ENCODE measurements around the gene DNAH14. TPM values are rescaled to one million over a fixed set of nuclear protein-coding genes. Genes with fewer than 3 reads are reported as not detected.
"Not testable (repeated sequence)": the region's sequence is repeated elsewhere in the genome, so short reads cannot be mapped to it uniquely, and the experiment has no call there.

The DNAH14 gene
- total and polyA plus RNA-seq, 2 of the 8 experiments (the other 6 are each of a cell fraction or from before 2014, with no cell fraction given): 8.4 to 40.7 TPM

GRCh38 chr1:225211694-225212442, 282.4 kb downstream of the DNAH14 start:
- H3K79me1 ChIP-seq (ENCODE audit: low read depth, low read length); H2BK20ac ChIP-seq (ENCODE audit: low read length); H2BK5ac ChIP-seq (ENCODE audit: low read depth, low read length); H4K20me1 ChIP-seq (replicated peaks in 1 of 2; ENCODE audit: control insufficient read depth in 1 of 2, insufficient read depth in 2 of 2, low read length in 2 of 2); H4K5ac ChIP-seq (ENCODE audit: insufficient read length, low read depth, low read length); H4K91ac ChIP-seq (replicated peaks; ENCODE audit: insufficient read length, low read length); H3K4ac ChIP-seq (replicated peaks; ENCODE audit: insufficient read length, low read depth, low read length); DNase-seq (ENCODE audit: low read depth in 1 of 2, low spot score in 2 of 2); H3K56ac ChIP-seq (replicated peaks; ENCODE audit: insufficient read length, low read depth, low read length); H2BK12ac ChIP-seq (ENCODE audit: low read depth, low read length); CTCF ChIA-PET (ENCODE audit: partially characterized antibody); H3K23me2 ChIP-seq (ENCODE audit: low read depth, low read length); H3K79me2 ChIP-seq (ENCODE audit: control insufficient read depth in 1 of 2, insufficient read depth in 2 of 2, low read length in 2 of 2); H3K27me3 ChIP-seq (replicated peaks in 1 of 4; ENCODE audit: control insufficient read depth in 3 of 4, extremely low read depth in 1 of 4, insufficient read depth in 3 of 4, low read length in 3 of 4); H3K4me2 ChIP-seq (ENCODE audit: insufficient read depth in 1 of 2, low read depth in 2 of 2, low read length in 2 of 2); H2AFZ ChIP-seq (ENCODE audit: low read length); H3K9ac ChIP-seq (replicated peaks in 1 of 4; ENCODE audit: extremely low read depth in 1 of 4, low read depth in 3 of 4, low read length in 3 of 4); H3K27ac ChIP-seq (ENCODE audit: low read depth, low read length); H3K4me3 ChIP-seq (ENCODE audit: extremely low read depth in 1 of 4, insufficient read depth in 2 of 4, low read depth in 3 of 4, low read length in 4 of 4); H2AK5ac ChIP-seq (ENCODE audit: low read depth, low read length); H2BK120ac ChIP-seq (replicated peaks; ENCODE audit: low read depth, low read length); H3K18ac ChIP-seq (ENCODE audit: extremely low read depth, low read length); H3K14ac ChIP-seq (ENCODE audit: insufficient read length); H2BK15ac ChIP-seq (ENCODE audit: low read length); POLR2A ChIA-PET (ENCODE audit: partially characterized antibody); H3K36me3 ChIP-seq (ENCODE audit: control insufficient read depth in 2 of 4, insufficient read depth in 4 of 4, low read length in 3 of 4); H3K23ac ChIP-seq (ENCODE audit: insufficient read length); H3K4me1 ChIP-seq (replicated peaks in 1 of 4; ENCODE audit: control insufficient read depth in 3 of 4, insufficient read depth in 4 of 4, low read length in 3 of 4); H4K8ac ChIP-seq (ENCODE audit: extremely low read depth, insufficient read depth, low read length); FAIRE-seq: not testable (repeated sequence)
- WGBS, 2 experiments (ENCODE audit: extremely low coverage in 1 of 2, insufficient coverage in 1 of 2, insufficient read length in 1 of 2, insufficient replicate concordance in 2 of 2, low coverage in 1 of 2, low lambda C conversion rate in 2 of 2, missing lambda C conversion rate in 1 of 2): 85% methylated on average over 5 of the region's 5 CpGs; no CpG with 5 or more reads in 1 of the 2 experiments
- peaks cover 10 to 11% of the 10 kb centered on the region in 2 experiments; a peak in 3 of 4 replicates for H3K9me3 ChIP-seq (ENCODE audit: insufficient read depth in 2 of 2, low read depth in 1 of 2, low read length in 1 of 2)

Measured in H1 (cell line).